GM18526 (cell line): ENCODE measurements around the gene DNAJC5.
A peak's percentile ranks its signal among the peaks of the same experiment; 100 is the strongest.

Experiments used
- POLR2A ChIP-seq: IDR thresholded peaks from 3 replicates; pipeline ENCODE4 v1.6.1; 2011; ENCODE audit not compliant: insufficient read length; ENCODE audit errors: extremely low read depth

The DNAJC5 gene

DNA sequence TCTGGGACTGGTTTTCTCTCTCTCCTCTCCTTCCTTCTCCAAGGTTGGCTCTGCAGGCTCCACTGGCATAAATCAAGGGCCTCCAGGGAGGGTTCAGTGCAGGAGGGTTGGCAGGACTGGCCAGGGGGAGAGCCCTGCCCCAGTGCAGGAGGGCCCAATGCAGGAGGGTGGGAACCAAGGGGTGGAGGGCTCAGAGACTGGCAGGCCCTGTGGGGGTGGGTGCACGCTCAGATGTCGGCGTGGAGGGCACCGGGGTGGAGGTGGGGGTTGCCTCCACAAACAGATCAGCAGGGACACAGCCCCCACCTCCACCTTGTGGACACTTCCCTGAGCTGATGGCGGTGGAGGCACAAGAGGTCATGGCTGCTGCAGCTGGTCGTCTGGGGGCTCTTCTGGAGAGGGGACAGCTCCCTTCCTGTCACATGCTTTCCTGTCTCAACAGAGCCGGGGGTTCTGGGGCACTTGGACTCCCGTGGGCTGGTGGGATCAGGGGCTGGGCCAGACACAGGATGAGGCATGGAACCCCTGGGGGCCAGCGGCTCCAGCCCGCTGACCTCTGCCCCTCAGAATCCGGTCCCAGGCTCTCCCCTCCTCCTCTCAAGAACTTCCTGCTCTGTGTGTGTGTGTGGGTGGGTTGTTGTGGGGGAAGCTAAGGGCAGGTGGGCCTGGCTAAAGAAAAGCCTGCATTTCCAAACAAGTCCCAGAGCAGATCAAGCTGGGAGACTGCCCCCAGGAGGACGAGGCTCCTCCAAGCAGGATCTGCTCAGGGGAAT lies 36.3 kb upstream of the DNAJC5 start:
- no peak for TF ChIP-seq POLR2A

GRCh38 chr20:63859166-63859699 lies 35.7 kb upstream of the DNAJC5 start:
- no peak for TF ChIP-seq POLR2A

DNA sequence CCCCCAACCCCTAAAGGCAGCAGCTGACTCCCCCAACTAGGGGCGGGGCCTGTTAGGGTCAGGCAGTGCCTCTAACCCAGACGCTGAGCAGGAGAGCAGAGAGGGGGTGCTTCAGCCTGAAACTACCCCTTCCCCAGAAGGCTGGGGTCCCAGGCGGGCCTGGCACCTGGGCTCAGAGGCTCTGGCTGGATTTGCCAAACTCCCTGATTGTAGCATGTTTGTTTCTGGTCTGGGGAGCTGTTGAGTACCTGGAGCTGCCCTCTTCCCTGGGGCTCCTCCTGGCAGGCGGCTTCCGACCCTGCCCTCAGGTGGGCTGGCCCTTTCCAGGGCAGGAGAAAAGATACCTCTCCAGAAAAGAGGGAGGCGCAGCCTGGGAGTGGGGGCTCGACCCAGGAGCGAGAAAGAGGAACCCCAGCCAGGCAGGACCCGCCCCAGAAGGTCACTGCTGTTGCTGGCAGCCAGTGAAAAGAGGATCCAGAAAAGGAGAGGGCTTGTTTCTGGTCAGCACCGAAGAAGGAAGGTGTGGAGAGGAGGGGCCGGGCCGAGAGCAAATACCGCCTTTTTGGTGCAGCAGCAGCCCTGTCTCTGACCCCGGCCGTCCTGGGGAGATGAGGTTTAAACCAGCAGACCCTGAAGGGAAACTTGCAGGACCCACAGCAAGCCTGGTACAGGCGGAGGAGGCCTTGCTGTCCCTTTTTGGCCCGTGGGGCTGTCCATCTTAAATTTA lies 34.4 kb upstream of the DNAJC5 start:
- no peak for TF ChIP-seq POLR2A

DNA sequence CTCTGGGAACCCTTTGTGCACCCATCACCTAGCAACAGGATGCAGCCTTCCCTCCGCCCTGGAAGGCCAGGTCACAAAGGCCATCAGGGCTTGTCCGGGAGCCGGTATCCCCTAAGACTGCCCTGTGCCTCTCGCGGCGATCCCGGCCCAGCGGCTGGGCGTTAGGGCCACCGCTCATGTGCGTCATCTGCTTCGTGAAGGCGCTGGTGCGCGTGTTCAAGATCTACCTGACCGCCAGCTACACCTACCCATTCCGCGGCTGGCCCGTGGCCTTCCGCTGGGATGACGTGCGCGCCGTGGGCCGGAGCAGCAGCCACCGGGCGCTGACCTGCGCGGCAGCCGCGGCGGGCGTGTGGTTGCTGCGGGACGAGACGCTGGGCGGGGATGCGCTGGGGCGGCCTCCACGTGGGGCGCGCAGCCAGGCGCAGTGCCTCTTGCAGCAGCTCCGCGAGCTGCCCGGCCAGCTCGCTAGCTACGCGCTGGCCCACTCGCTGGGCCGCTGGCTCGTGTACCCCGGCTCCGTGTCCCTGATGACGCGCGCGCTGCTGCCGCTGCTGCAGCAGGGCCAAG lies 33.5 kb upstream of the DNAJC5 start, which contains the start of gene ABHD16B:
Gene ABHD16B, plus strand, starts transcription at position 134 of the 570 bp plus-strand sequence. Its CDS starts 43 bp downstream, at position 177.
- TF ChIP-seq POLR2A: no peak

- TF ChIP-seq POLR2A: no peak
Measured at GRCh38 chr20:63861981-63862901, 32.7 kb upstream of the DNAJC5 start.

DNA sequence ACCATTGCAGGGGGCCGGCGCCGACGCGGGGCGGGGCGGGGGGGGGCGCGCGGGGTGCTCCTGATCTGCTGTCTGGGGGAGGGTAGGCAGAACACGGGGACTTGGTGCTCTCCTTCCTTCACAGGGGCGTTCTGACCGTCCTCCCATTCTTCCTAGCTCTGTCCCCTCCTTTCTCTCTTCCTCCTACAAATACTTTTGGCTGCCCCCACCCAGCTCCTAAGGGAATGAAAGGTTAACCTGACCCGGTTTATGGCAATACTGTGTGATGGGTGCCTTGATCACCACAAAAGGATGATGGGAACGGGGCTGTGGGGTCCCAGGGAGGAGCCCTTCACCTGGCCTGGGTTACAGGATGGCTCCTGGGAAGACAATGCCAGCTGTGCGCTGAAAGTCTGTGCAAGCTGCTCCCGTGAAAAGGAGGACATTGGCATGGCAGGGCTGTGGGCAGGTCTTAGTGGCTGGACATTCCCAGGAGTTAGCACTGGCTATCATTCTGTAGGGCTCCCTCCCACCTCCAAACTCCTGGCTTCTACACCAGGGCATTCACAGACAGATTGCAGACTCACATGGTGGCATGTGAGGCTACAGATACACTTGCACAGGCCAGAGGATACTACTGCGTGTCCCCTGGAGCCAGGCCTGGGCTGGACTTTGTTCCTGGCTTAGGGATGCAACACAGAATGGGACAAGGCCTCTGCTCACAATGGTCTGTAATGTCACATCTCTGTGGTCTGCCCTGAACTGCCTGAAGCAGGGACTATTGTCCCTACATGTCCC lies 31.7 kb upstream of the DNAJC5 start:
- no peak for TF ChIP-seq POLR2A

DNA sequence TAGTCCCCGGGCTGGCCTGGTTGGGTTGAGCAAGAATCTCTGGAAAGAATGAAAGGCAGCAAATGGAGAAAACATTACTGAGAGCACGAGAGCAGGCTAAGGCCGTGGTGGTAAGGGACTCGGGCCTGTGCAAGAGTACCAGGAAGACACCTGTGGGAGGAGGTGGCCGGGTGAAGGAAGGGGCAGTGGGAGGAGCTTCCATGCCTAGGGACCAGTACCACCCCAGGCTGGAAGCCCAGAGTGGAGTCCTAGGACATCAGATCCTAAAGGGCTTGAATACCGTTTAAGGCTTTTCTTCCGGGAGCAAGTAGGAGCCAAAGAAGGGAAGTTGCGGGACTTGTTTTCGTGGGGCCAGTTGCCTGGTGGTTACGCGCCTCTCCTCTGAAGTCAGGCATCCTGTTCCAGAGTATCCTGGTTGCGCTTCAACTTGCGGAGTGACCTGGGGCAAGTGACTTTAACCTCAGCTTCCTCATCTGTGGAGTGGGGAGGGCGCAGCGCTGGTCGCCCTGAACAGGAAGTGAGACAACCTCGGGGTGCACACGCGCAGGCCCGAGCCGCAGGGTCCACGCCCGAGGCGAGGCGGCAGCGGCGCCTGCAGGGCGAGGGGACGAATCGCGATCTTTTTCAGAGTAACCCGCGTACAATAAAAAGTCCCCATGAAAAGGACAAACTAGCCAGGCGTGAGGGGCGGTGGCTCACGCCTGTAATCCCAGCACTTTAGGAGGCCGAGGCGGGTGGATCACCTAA lies 31.0 kb upstream of the DNAJC5 start:
- peak; percentile 61 for TF ChIP-seq POLR2A

DNA sequence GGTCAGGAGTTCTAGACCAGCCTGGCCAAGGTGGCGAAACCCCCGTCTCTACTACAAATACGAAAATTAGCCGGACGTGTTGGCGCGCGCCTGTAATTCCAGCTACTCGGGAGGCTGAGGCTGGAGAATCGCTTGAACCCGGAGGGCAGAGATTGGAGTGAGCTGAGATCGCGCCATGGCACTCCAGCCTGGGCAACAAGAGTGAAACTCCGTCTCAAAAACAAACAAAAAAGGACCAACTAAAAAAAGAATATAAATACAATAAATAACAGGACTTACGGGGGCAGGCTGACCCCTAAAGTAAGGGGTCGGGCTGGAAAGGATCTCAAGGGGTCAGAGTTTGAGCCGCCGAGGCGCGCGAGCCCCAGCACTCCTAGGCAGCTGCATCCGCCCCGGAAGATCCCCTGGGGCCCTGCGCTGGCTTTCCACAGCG lies 30.4 kb upstream of the DNAJC5 start:
- no peak for TF ChIP-seq POLR2A

GRCh38 chr20:63864978-63865640 lies 29.8 kb upstream of the DNAJC5 start, which contains the start of gene TPD52L2:
Gene TPD52L2 (plus strand): TSS chr20:63865270. CDS start chr20:63865366, 96 bp downstream.
- TF ChIP-seq POLR2A: peak; percentile 80

- no peak for TF ChIP-seq POLR2A
Measured at GRCh38 chr20:63868264-63868663, 26.7 kb upstream of the DNAJC5 start.

GRCh38 chr20:63873477-63873971 lies 21.4 kb upstream of the DNAJC5 start:
- no peak for TF ChIP-seq POLR2A

- no peak for TF ChIP-seq POLR2A
Measured at GRCh38 chr20:63876489-63877036, 18.4 kb upstream of the DNAJC5 start.

DNA sequence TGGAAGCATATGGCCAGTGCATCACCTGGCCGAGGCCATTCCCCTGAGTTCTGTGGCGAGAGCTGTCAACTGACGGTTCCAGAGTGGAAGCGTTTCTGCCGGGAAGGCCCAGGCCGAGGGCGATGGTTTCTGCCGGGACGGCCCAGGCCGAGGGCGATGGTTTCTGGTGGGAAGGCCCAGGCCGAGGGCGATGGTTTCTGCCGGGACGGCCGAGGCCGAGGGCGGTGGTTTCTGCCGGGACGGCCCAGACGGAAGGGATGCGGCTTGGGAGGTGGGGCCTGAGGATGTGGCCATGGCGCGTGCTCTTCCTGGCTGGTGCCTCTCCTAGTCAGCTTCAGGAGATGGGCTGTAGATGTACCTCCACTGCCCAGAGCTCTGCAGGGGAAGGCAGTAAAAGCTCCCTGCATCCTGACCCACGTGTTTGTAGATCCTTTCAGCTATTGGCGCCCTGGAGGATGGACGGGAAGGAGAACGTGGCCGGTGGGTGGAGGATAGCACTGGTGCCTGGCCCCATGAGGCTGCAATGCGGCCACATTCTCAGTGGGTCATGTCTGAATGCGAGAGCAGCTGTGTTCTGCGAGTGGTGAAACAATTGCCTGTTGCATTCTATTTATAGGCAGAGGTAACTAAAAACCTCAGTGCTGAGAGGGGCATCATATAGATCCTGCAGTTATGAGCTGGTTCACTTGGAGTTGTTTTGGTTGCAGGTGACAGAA lies 17.0 kb upstream of the DNAJC5 start:
- TF ChIP-seq POLR2A: no peak
